A673 (cell line): ENCODE measurements around the gene NOP56. TPM values are rescaled to one million over a fixed set of nuclear protein-coding genes. Genes with fewer than 3 reads are reported as not detected.

Experiments used
- BruUV-seq: library from RNA; stranded (reverse); fragments of 400-500 nt; replicated peaks from 2 replicates; lab custom pipeline; 2021; lab: Mats Ljungman, UMichigan
- CTCF ChIA-PET: fragments of 300-600 bp; sonication (Branson Sonifier 250); formaldehyde crosslinking; loops from one replicate; lab custom pipeline; 2022; ENCODE audit warnings: antibody characterized with exemption; lab: Charles Lee
- POLR2A ChIA-PET: fragments of 300-600 bp; sonication (Branson Sonifier 250); formaldehyde crosslinking; loops from one replicate; lab custom pipeline; 2022; ENCODE audit warnings: antibody characterized with exemption; ENCODE audit not compliant: low non-redundant PET; lab: Charles Lee
- DNase-seq: peaks from one replicate; pipeline ENCODE4 v3.0.0-alpha.2; 2015; ENCODE audit warnings: low spot score
- H3K27ac ChIP-seq: fragments of 200-600 bp; sonication (generic); 2 replicates; pipeline ENCODE4 v1.5.1; 2016; ENCODE audit warnings: mixed run types, low read depth, mild to moderate bottlenecking, mixed read lengths, antibody characterized with exemption, low read length; ENCODE audit not compliant: poor library complexity, severe bottlenecking
- H3K27me3 ChIP-seq: fragments of 200-600 bp; sonication (generic); replicated peaks from 2 replicates; pipeline ENCODE4 v1.6.1; 2017; ENCODE audit warnings: mixed run types, low read depth, mild to moderate bottlenecking, mixed read lengths, antibody characterized with exemption, low read length; ENCODE audit not compliant: insufficient read depth, poor library complexity
- H3K36me3 ChIP-seq: fragments of 200-600 bp; sonication (generic); 2 replicates; pipeline ENCODE4 v1.6.1; 2016; ENCODE audit warnings: mixed run types, mild to moderate bottlenecking, mixed read lengths, antibody characterized with exemption, low read length; ENCODE audit not compliant: insufficient read depth, poor library complexity, severe bottlenecking
- H3K4me1 ChIP-seq: fragments of 200-600 bp; sonication (generic); 2 replicates; pipeline ENCODE4 v1.6.1; 2017; ENCODE audit warnings: mixed run types, mild to moderate bottlenecking, mixed read lengths, antibody characterized with exemption, low read length; ENCODE audit not compliant: insufficient read depth, poor library complexity, severe bottlenecking
- H3K4me3 ChIP-seq: fragments of 200-600 bp; sonication (generic); 2 replicates; pipeline ENCODE4 v1.5.1; 2016; ENCODE audit warnings: low read depth, mixed run types, mild to moderate bottlenecking, mixed read lengths, low read length; ENCODE audit not compliant: poor library complexity, severe bottlenecking
- H3K9me3 ChIP-seq: fragments of 200-600 bp; sonication (generic); 2 replicates; pipeline ENCODE4 v1.6.1; 2016; ENCODE audit warnings: mixed run types, low read depth, mild to moderate bottlenecking, mixed read lengths, antibody characterized with exemption, low read length; ENCODE audit not compliant: poor library complexity, severe bottlenecking
- CTCF ChIP-seq: fragments of 300-800, 200-600 bp; sonication (generic); conservative IDR thresholded peaks from 2 replicates; pipeline ENCODE4 v1.5.1; 2017; ENCODE audit warnings: low read depth, mild to moderate bottlenecking, antibody characterized with exemption, low read length, moderate library complexity, mixed read lengths
- EZH2 ChIP-seq: fragments of 200-600 bp; sonication (generic); IDR thresholded peaks from 2 replicates; pipeline ENCODE4 v1.6.1; 2017; ENCODE audit warnings: borderline replicate concordance, low read depth, mild to moderate bottlenecking, mixed read lengths, antibody characterized with exemption, low read length; ENCODE audit not compliant: poor library complexity, severe bottlenecking
- intact Hi-C: fragments of 100-400 bp; cut with micrococcal nuclease; formaldehyde crosslinking; loops from one replicate; pipeline ENCODE4 v1.10.0; 2022; ENCODE audit not compliant: unreplicated experiment
- total RNA-seq: library from RNA; stranded (reverse); gene quantifications from 2 replicates; pipeline ENCODE4 v1.2.3, GENCODE V29; 2021

Gene NOP56
- total RNA-seq, 1 experiment from 2014 or later = 704 TPM

- Histone ChIP-seq H3K9me3 (no peaks in the 10 kb centered on the region), H3K4me1 (no peaks in the 10 kb centered on the region), H3K36me3 (no peaks in the 10 kb centered on the region), H3K27ac (no peak overlapping the region), H3K27me3 (peaks cover 43% of the 10 kb centered on the region), H3K4me3 (no peak overlapping the region)
- ChIA-PET CTCF (no interaction called here), POLR2A (no interaction called here)
- no peak for DNase-seq
- TF ChIP-seq EZH2 = no peak
- no peak for TF ChIP-seq CTCF
- no TSS peak for BruUV-seq
- intact Hi-C loops = no loop called here
Observed at GRCh38 chr20:2691127-2691526, 38.7 kb downstream of the NOP56 start.

- H3K27ac ChIP-seq = no peak overlapping the region
- H3K36me3 ChIP-seq = no peaks in the 10 kb centered on the region
- CTCF ChIA-PET = no interaction called here
- no peak for DNase-seq
- POLR2A ChIA-PET = no interaction called here
- no peak overlapping the region for H3K4me3 ChIP-seq
- no peak for TF ChIP-seq CTCF
- TF ChIP-seq EZH2 = no peak
- H3K27me3 ChIP-seq = peaks cover 43% of the 10 kb centered on the region
- BruUV-seq = no TSS peak
- intact Hi-C loops = no loop called here
- H3K9me3 ChIP-seq = no peaks in the 10 kb centered on the region
- H3K4me1 ChIP-seq = no peaks in the 10 kb centered on the region
Observed at GRCh38 chr20:2691663-2692035, 39.2 kb downstream of the NOP56 start.

GRCh38 chr20:2692036-2692885 lies 39.8 kb downstream of the NOP56 start, which contains the start of gene EBF4:
Gene EBF4, plus strand, starts transcription at chr20:2692780. Its CDS starts 866 bp downstream, at chr20:2693646.
- POLR2A ChIA-PET = no interaction called here

More at GRCh38 chr20:2692036-2692885, 39.8 kb downstream of the NOP56 start, which contains the start of gene EBF4:
- Histone ChIP-seq H3K27ac (no peak within 1 kb of the TSS), H3K4me1 (no peaks in the 10 kb centered on the region), H3K9me3 (no peaks in the 10 kb centered on the region), H3K4me3 (peak within 1 kb of the TSS; percentile 32), H3K36me3 (no peaks in the 10 kb centered on the region), H3K27me3 (peaks cover 43% of the 10 kb centered on the region)
- no peak for TF ChIP-seq CTCF
- TF ChIP-seq EZH2 = no peak
- intact Hi-C loops = no loop called here
- no TSS peak for BruUV-seq
- DNase-seq = no peak
- CTCF ChIA-PET = interaction anchor here (0.6 kb wide), 3 partner anchors 116 to 346 kb away, joined by 5 to 12 read pairs (median 9); no protein-coding TSS in a partner anchor
